Right hindlimb (tissue), 1 donor: ENCODE results near the gene ELK1.
"Not testable (repeated sequence)": the region's sequence is repeated elsewhere in the genome, so short reads cannot be mapped to it uniquely, and the experiment has no call there.

Experiments used
- DNase-seq: peaks from one replicate; pipeline ENCODE4 v3.0.0-alpha.2; 2018

ELK1 gene

GRCh38 chrX:47650164-47651042, at the start of gene ELK1:
ELK1 (minus strand) TSS chrX:47650563; CDS start chrX:47641441, 9,122 bp downstream.
- peak; percentile 98 for DNase-seq

GRCh38 chrX:47697181-47697580, 46.8 kb upstream of the ELK1 start:
- no peak for DNase-seq

GRCh38 chrX:47690175-47690574, 39.8 kb upstream of the ELK1 start:
- DNase-seq, result no peak

- no peak for DNase-seq
Measured at GRCh38 chrX:47687263-47687662, 36.9 kb upstream of the ELK1 start.

- DNase-seq, result no peak
Measured at GRCh38 chrX:47683829-47684205, 33.5 kb upstream of the ELK1 start.

GRCh38 chrX:47683184-47683828, 32.9 kb upstream of the ELK1 start:
- DNase-seq, result no peak

GRCh38 chrX:47675959-47676859, 25.8 kb upstream of the ELK1 start:
- not testable (repeated sequence) for DNase-seq

- DNase-seq, result no peak
Measured at GRCh38 chrX:47674776-47675175, 24.4 kb upstream of the ELK1 start.

GRCh38 chrX:47665797-47666196, 15.4 kb upstream of the ELK1 start:
- not testable (repeated sequence) for DNase-seq

GRCh38 chrX:47664737-47665136, 14.4 kb upstream of the ELK1 start:
- DNase-seq, result no peak

GRCh38 chrX:47662144-47662657, 11.8 kb upstream of the ELK1 start:
- no peak for DNase-seq

- no peak for DNase-seq
Measured at GRCh38 chrX:47661539-47661938, 11.2 kb upstream of the ELK1 start.

GRCh38 chrX:47659421-47659726, 9.0 kb upstream of the ELK1 start:
- no peak for DNase-seq

GRCh38 chrX:47658684-47659420, 8.5 kb upstream of the ELK1 start, which contains the start of gene UXT:
UXT (minus strand) TSS chrX:47659180; CDS start chrX:47658927, 253 bp downstream.
- DNase-seq, result peak; percentile 93

- no peak for DNase-seq
Measured at GRCh38 chrX:47658301-47658683, 7.9 kb upstream of the ELK1 start.

GRCh38 chrX:47651043-47651905, 911 bp upstream of the ELK1 start:
- no peak for DNase-seq

- DNase-seq, result no peak
Measured at GRCh38 chrX:47649781-47650163, 591 bp downstream of the ELK1 start.

GRCh38 chrX:47649271-47649670, 1.1 kb downstream of the ELK1 start:
- no peak for DNase-seq

- DNase-seq, result no peak
Measured at GRCh38 chrX:47648376-47648775, 2.0 kb downstream of the ELK1 start.

- DNase-seq, result no peak
Measured at GRCh38 chrX:47646636-47647035, 3.7 kb downstream of the ELK1 start.

- DNase-seq, result no peak
Measured at GRCh38 chrX:47645530-47645929, 4.8 kb downstream of the ELK1 start.
